GM19193 (cell line): Measurements from ENCODE around the gene GATC.

Source experiments
- POLR2A ChIP-seq: IDR thresholded peaks from 4 replicates; pipeline ENCODE4 v1.6.1; 2011; ENCODE audit not compliant: insufficient read depth, insufficient read length; ENCODE audit errors: extremely low read depth

The GATC gene

GRCh38 chr12:120425797-120426196 is 20.4 kb upstream of the GATC start:
- TF ChIP-seq POLR2A: no peak

DNA sequence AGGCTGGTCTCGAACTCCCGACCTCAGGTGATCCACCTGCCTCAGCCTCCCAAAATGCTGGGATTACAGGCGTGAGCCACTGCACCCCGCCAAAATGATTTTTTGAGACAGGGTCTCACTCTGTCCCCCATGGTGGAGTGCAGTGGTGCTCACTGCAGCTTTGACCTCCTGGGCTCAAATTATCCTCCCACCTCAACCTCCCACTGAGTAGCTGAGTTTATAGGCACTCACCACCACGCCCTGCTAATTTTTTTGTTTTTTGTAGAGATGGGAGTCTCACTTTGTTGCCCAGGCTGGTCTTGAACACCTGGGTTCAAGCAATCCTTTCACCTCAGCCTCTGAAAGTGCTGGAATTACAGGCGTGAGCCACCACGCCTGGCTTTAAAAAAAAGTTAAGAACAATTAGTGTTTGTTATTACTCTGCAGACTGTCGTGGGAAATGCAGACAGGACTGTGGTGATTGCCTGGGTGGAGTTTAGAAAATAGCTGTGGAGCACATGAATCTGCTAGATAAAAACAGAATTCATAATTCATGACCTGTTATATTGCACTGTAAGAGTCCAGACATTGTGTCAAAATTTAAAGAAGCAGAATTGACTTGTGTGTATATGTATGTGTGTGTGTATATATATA is 17.5 kb upstream of the GATC start:
- no peak for TF ChIP-seq POLR2A

GRCh38 chr12:120429368-120429767 is 16.9 kb upstream of the GATC start:
- TF ChIP-seq POLR2A: no peak

- TF ChIP-seq POLR2A: no peak
Measured at GRCh38 chr12:120432772-120433525, 13.3 kb upstream of the GATC start.

- peak; percentile 95 for TF ChIP-seq POLR2A
Measured at GRCh38 chr12:120437735-120438494, 8.3 kb upstream of the GATC start, which contains the start of gene COX6A1. Gene COX6A1, plus strand, starts transcription at chr12:120438113. Its CDS starts 14 bp downstream, at chr12:120438127.

- no peak for TF ChIP-seq POLR2A
Measured at GRCh38 chr12:120438495-120439198, 7.6 kb upstream of the GATC start.

DNA sequence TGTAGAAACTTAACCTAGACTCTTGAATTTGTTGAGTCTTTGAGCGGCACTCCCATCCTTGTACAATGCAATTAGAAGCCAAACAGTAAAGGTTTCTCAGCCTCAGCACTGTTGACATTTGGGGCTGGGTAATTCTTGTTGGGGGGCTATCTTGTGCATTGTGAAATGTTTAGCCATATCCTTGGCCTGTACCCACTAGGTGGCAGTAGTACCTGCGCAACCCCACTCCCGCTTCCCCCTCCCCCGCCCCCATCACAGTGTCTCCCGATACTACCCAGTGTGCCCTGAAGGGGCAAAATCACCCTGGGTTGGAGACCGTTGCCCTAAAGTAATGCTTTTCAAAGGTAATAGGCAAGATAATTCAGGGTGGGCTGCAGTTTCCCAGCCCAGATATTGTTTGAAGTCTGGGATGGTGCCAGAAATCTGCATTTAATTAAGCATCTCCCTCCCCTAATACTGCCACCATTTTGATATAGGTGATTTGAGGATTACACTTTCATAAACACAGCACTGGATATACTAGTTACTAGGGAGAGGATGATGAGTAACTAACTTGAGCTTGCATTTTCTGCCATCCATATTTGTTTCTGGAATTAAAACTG is 6.5 kb upstream of the GATC start:
- no peak for TF ChIP-seq POLR2A

- TF ChIP-seq POLR2A: no peak
Measured at GRCh38 chr12:120444676-120445075, 1.6 kb upstream of the GATC start.

GRCh38 chr12:120447992-120448391 is 1.7 kb downstream of the GATC start:
- TF ChIP-seq POLR2A: no peak

DNA sequence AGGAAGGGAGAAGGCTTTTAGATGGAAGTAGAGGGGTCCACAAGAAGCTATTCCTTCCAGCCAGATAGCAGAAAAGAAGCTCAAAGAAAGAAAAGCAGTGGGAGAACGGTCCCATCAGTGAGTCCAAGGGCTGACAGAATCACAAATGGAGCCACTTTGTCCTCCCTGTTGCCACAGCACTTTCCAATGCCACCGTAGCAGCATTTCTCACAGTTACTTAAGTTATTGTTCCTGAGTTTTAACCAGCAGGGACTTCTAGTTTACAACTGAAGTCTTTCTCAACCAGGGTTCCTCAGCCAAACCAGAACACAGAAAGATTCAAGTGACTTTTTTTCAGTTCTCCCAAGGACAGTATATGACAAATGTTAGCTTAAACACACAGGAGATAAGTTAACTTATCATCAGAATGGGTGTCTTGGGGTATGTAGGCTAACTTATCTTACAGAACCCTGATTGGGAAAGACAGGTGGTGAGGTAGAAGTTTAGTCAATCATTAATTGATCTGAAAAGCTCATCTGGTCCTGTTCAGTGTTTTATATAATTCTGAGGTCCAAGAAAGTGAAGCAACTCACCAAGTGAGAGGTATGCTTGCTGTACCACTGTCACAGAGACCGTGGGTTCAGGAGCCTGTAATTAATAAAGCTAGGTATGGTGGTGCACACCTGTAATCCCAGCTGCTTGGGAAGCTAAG is 7.0 kb downstream of the GATC start:
- no peak for TF ChIP-seq POLR2A

DNA sequence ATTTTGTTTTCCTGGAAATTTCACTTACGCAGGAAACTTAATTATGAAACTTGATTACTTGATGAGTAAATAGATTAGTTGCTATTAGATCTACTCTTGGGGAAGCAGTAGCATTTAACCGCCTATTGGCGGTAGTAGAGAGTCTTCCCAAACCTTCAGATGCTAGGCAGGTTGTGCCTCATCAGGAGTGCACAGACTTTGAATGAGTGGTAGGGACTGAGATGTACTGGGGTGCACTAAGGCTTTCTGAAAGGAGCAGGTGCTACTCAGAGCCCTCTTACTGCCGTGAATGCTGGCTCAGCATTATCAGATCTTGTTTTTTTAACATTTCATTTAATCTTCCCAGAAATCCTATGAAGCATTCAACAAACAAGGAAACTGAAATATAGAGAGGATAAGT is 7.7 kb downstream of the GATC start:
- TF ChIP-seq POLR2A: no peak

GRCh38 chr12:120455302-120455701 is 9.1 kb downstream of the GATC start:
- TF ChIP-seq POLR2A: no peak

DNA sequence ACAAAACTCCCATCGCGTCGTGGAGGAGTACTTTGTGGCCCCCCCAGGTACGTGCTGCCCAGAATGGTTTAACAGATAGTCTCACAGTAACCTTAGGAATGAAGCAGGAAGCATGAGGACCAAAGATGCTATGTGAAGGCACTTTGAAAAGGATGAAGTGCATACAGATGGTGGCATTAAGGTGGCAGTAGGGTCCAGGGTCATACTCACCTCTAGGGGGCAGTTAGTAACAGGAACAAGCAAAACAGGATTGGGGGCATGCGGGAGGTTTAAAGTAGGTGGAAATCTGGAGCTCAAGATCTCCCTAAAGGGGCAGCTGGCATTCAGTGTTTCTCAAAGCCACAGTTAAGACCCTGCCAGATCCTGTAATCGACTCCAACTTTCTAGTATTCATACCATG is 10.9 kb downstream of the GATC start:
- TF ChIP-seq POLR2A: no peak

DNA sequence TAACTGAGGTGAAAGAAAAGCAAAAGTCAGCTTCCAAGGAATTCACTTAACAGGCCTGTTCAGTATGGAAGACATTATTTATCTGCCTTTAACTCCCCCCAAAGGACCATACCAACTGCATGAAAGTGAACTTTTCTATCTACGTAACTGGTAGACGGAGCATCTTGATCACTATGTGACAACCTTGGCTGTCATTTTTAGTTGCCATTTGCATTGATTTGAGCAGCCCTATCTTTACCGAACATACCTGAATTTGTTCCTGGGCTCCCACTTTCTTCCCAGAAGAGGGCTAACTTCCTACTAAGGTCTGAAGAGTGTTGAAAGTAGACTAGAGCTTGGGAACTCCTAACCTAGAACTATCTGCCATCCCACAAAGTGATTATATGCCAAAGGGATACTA is 13.9 kb downstream of the GATC start:
- no peak for TF ChIP-seq POLR2A
